ENCODE measurements around the gene SPAG4.

SPAG4 gene

DNA sequence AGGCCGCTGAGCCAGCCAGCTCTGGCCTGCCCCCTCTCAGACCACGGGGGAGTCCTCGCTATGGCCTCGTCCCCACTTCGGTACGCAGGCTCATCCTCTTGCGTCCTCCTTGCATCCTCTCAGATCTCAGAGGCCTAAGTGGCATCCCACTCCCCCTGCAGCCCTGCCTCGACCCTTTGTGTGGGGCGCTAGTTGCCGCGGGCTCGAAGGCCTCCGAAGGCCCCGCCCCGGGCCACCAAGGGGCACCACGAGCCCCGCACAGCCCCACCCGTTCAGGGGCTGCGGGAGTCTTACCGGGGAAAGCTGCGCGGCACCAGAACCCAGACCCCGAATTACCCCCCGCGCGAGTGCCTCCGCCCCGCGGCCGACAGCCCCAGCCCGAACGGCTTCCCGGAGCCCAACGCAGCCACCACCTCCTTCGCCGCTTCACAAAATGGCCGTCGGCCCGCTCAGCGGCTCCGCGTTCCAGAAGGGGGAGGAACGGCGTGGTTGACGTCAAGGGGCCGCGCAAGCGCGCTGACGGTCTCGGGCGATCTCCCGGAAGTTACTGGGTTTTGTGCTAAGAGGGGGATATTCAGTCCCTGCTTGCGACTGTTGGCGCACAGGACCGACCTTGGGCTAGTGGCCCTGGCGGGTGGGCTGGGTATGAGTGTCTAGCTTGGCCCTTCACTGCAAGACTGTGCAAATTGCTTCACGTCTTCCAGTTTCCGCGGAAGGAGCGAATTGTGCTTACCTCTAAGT is 49.0 kb downstream of the SPAG4 start, which contains the start of the genes CPNE1 and RBM12:
Gene CPNE1 (minus strand): TSS at position 435 of the 741 bp plus-strand sequence. CDS start 31,977 bp downstream, outside the sequence.
Gene RBM12 (minus strand): TSS at position 435 of the 741 bp plus-strand sequence. CDS start 9,578 bp downstream, outside the sequence.
- H3K27me3 ChIP-seq (ENCODE audit: insufficient read depth, low read length), result no peaks in the 10 kb centered on the region
- peak within 1 kb of the TSS; percentile 96 for H3K27ac ChIP-seq (ENCODE audit: low read length)
- peaks cover 9% of the 10 kb centered on the region; the same call in 1 of the 2 replicates for H3K36me3 ChIP-seq (ENCODE audit: insufficient read depth, low read depth, low read length)
- H3K9me3 ChIP-seq (ENCODE audit: insufficient read depth, low read depth, low read length), result no peaks in the 10 kb centered on the region
- peaks cover 18% of the 10 kb centered on the region; the same call in 1 of the 2 replicates for H3K4me1 ChIP-seq (ENCODE audit: insufficient read depth, low read length)
- H3K4me3 ChIP-seq (ENCODE audit: low read length), result peak within 1 kb of the TSS; percentile 99
- peak within 1 kb of the TSS; percentile 99 for H3K9ac ChIP-seq (ENCODE audit: low read depth, low read length)

- H3K4me1 ChIP-seq (ENCODE audit: insufficient read depth, low read length), result peaks cover 14% of the 10 kb centered on the region; the same call in 1 of the 2 replicates
- no peaks in the 10 kb centered on the region for H3K27me3 ChIP-seq (ENCODE audit: insufficient read depth, low read length)
- H3K36me3 ChIP-seq (ENCODE audit: insufficient read depth, low read depth, low read length), result peaks cover 19% of the 10 kb centered on the region
- no peaks in the 10 kb centered on the region for H3K9me3 ChIP-seq (ENCODE audit: insufficient read depth, low read depth, low read length)
- H3K4me3 ChIP-seq (ENCODE audit: low read length), result no peak overlapping the region
- no peak overlapping the region for H3K9ac ChIP-seq (ENCODE audit: low read depth, low read length)
- no peak overlapping the region for H3K27ac ChIP-seq (ENCODE audit: low read length)
Observed at GRCh38 chr20:35665949-35666288, 50.3 kb downstream of the SPAG4 start.

DNA sequence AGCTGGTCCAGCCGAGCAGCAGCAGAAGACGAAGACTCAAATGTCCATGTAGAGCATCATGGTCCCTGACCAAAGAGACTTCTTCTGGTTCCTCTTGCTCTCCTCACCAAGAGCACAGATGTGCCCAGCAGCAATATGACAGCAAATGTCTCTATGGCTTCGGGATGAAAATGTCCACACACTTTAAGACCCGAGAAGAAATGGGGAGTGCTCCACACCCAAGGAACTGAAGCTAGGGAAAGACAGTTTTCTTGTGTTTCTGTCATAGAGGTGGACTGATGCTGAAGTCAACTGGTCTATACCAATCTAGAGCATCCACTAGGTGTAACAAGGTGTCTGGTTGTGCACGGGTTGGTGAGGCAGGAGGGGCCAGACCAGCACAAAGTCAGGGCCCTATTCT is 53.6 kb downstream of the SPAG4 start:
- Histone ChIP-seq H3K36me3 (ENCODE audit: insufficient read depth, low read depth, low read length) (peaks cover 33% of the 10 kb centered on the region), H3K27ac (ENCODE audit: low read length) (no peak overlapping the region), H3K27me3 (ENCODE audit: insufficient read depth, low read length) (no peaks in the 10 kb centered on the region), H3K4me3 (ENCODE audit: low read length) (no peak overlapping the region), H3K4me1 (ENCODE audit: insufficient read depth, low read length) (no peaks in the 10 kb centered on the region), H3K9ac (ENCODE audit: low read depth, low read length) (no peak overlapping the region), H3K9me3 (ENCODE audit: insufficient read depth, low read depth, low read length) (no peaks in the 10 kb centered on the region)

GRCh38 chr20:35669681-35670080 is 54.1 kb downstream of the SPAG4 start:
- Histone ChIP-seq H3K27me3 (ENCODE audit: insufficient read depth, low read length) (no peaks in the 10 kb centered on the region), H3K36me3 (ENCODE audit: insufficient read depth, low read depth, low read length) (peaks cover 37% of the 10 kb centered on the region), H3K9me3 (ENCODE audit: insufficient read depth, low read depth, low read length) (no peaks in the 10 kb centered on the region), H3K4me1 (ENCODE audit: insufficient read depth, low read length) (no peaks in the 10 kb centered on the region), H3K9ac (ENCODE audit: low read depth, low read length) (no peak overlapping the region), H3K27ac (ENCODE audit: low read length) (no peak overlapping the region), H3K4me3 (ENCODE audit: low read length) (no peak overlapping the region)
